PC-3 (cell line): ENCODE measurements around the gene FOXO6.

Experiments used
- EZH2 ChIP-seq: fragments of 300-600 bp; sonication (generic); IDR thresholded peaks from one replicate; pipeline ENCODE4 v1.6.1; 2017; ENCODE audit warnings: antibody characterized with exemption, mild to moderate bottlenecking, low read length; ENCODE audit not compliant: unreplicated experiment
- EZH2phosphoT487 ChIP-seq: fragments of 300-600 bp; sonication (generic); IDR thresholded peaks from 2 replicates; pipeline ENCODE4 v1.6.1; 2018; ENCODE audit warnings: mild to moderate bottlenecking, antibody characterized with exemption, low read length, borderline replicate concordance
- TF ChIP-seq, protein P1 (sequence below): fragments of 300-600 bp; sonication (generic); conservative IDR thresholded peaks from 2 replicates; pipeline ENCODE4 v1.5.1; 2017; ENCODE audit warnings: antibody characterized with exemption, low read depth, mild to moderate bottlenecking, low read length

DNA sequence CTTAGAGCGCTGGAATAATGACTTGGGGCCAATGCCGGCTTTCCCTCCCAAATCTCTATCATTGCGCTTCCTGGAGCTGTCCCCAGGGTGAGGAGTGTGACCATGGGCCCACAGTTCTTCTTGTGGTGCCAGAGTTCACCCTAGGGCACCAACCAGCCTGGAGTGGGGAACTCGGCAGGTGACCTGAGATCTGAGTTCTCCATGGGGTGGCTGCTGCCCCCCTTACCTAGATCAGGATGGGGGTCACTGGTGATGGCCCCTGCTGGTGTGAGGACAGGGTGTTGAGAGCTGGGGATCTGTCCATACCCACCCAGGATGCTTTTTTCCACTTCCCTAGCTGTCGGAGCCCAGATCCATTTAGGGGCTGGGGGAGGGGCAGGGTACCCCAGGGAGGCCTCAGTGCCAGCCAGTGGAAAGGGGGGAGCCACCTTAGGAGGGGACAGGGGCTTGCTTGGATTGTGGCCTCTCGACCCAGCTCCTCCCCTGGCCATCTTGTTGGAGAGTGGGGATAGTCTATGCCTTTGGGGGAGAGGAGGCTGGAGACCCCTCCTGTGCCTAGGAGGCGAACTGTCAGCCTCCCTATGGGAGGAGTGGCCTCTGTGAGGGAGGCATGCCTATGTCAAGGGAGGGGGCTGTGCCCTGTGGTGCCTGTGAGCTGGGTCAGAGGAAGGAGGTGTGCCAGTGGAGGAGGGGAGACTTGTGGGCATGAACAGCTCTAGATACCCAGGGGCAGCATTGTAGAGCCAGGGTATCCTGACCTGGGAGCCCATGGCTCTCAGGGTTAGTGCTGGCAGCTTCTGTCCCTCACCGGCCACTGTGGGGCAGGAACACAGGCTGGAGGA, 1.7 kb downstream of the FOXO6 start:
- TF ChIP-seq, protein P1, sequence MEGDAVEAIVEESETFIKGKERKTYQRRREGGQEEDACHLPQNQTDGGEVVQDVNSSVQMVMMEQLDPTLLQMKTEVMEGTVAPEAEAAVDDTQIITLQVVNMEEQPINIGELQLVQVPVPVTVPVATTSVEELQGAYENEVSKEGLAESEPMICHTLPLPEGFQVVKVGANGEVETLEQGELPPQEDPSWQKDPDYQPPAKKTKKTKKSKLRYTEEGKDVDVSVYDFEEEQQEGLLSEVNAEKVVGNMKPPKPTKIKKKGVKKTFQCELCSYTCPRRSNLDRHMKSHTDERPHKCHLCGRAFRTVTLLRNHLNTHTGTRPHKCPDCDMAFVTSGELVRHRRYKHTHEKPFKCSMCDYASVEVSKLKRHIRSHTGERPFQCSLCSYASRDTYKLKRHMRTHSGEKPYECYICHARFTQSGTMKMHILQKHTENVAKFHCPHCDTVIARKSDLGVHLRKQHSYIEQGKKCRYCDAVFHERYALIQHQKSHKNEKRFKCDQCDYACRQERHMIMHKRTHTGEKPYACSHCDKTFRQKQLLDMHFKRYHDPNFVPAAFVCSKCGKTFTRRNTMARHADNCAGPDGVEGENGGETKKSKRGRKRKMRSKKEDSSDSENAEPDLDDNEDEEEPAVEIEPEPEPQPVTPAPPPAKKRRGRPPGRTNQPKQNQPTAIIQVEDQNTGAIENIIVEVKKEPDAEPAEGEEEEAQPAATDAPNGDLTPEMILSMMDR = no peak
- TF ChIP-seq EZH2phosphoT487 = no peak
- TF ChIP-seq EZH2 = no peak
